Stomach (tissue), 4 donors: Measurements from ENCODE around the gene ALOX5AP.

Experiments used
- CTCF ChIP-seq, 7 experiments: fragments of 450-650 bp in 4 of 7; fragments of 200-600 bp in 3 of 7; sonication (generic) in 3 of 7; IDR thresholded peaks; one replicate each; pipeline ENCODE4 v1.5.1; 2016 to 2019; ENCODE audit warnings: antibody characterized with exemption in 7 of 7, control low read depth in 2 of 7, mild to moderate bottlenecking in 1 of 7
- EP300 ChIP-seq: sonication (generic); formaldehyde crosslinking; IDR thresholded peaks from one replicate; pipeline ENCODE4 v1.6.1; 2017; ENCODE audit warnings: antibody characterized with exemption
- POLR2A ChIP-seq, 4 donors: fragments of 450-650 bp; IDR thresholded peaks; one replicate each; pipeline ENCODE4 v1.6.1; 2016; ENCODE audit warnings: antibody characterized with exemption in 4 of 4, control low read depth in 2 of 4, mild to moderate bottlenecking in 1 of 4, moderate library complexity in 1 of 4
- POLR2AphosphoS5 ChIP-seq, 3 donors: sonication (generic); formaldehyde crosslinking; IDR thresholded peaks; one replicate each; pipeline ENCODE4 v1.6.1; 2016; ENCODE audit warnings: antibody characterized with exemption in 3 of 3

- TF ChIP-seq CTCF (IDR thresholded peaks at IDR 0.05) (no peak), POLR2A (IDR thresholded peaks at IDR 0.05) (no peak), POLR2AphosphoS5 (IDR thresholded peaks at IDR 0.05) (no peak), EP300 (no peak)
Measured at GRCh38 chr13:30715837-30716236, 19.5 kb upstream of the ALOX5AP start.
